GM10266 (cell line): ENCODE data around the gene NCLN.
"Not testable (repeated sequence)": the region's sequence is repeated elsewhere in the genome, so short reads cannot be mapped to it uniquely, and the experiment has no call there.

Source experiments
- DNase-seq: peaks from one replicate; pipeline ENCODE4 v3.0.0; 2012; ENCODE audit errors: extremely low spot score
- TF ChIP-seq, protein P1 (sequence below): IDR thresholded peaks from 2 replicates; pipeline ENCODE4 v1.5.1; 2012; ENCODE audit warnings: mild to moderate bottlenecking, low read depth; ENCODE audit not compliant: control insufficient read depth, insufficient read depth; ENCODE audit errors: missing control alignments

The NCLN gene

DNA sequence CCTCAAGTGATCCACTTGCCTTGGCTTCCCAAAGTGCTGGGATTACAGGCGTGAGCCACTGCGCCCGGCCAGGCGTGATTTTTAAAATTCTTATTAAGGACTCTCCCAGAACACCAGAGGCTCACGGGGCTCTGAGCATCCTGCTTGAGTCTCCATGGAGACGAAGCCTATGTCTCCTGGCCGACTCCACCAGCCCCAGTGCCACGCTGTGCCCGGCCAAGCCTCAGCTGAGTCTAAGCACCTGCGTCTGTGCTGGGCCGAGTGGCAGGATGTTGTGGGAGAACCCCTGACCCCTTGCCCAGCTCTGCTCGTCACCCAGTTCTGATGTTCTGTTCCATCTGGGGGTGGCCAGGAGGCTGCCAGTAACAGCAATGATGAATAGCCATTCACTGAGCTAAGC lies 34.8 kb downstream of the NCLN start:
- DNase-seq: no peak
- TF ChIP-seq, protein P1, sequence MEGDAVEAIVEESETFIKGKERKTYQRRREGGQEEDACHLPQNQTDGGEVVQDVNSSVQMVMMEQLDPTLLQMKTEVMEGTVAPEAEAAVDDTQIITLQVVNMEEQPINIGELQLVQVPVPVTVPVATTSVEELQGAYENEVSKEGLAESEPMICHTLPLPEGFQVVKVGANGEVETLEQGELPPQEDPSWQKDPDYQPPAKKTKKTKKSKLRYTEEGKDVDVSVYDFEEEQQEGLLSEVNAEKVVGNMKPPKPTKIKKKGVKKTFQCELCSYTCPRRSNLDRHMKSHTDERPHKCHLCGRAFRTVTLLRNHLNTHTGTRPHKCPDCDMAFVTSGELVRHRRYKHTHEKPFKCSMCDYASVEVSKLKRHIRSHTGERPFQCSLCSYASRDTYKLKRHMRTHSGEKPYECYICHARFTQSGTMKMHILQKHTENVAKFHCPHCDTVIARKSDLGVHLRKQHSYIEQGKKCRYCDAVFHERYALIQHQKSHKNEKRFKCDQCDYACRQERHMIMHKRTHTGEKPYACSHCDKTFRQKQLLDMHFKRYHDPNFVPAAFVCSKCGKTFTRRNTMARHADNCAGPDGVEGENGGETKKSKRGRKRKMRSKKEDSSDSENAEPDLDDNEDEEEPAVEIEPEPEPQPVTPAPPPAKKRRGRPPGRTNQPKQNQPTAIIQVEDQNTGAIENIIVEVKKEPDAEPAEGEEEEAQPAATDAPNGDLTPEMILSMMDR: no peak

DNA sequence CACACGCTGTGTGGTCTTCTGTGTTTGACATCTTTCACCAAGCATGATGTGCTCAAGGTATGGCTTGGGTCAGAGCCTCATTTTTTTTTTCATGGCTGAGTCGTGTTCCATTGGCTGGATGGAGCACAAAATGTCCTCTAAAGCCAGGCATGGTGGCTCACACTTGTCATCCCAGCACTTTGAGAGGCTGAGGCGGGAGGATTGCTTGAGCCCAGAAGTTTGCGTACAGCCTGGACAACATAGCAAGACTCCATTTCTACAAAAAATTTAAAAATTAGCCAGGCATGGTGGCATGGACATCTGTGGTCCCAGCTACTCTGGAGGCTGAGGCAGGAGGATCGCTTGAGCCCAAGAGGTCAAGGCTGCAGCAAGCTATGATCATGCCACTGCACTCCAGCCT lies 35.8 kb downstream of the NCLN start:
- not testable (repeated sequence) for DNase-seq

DNA sequence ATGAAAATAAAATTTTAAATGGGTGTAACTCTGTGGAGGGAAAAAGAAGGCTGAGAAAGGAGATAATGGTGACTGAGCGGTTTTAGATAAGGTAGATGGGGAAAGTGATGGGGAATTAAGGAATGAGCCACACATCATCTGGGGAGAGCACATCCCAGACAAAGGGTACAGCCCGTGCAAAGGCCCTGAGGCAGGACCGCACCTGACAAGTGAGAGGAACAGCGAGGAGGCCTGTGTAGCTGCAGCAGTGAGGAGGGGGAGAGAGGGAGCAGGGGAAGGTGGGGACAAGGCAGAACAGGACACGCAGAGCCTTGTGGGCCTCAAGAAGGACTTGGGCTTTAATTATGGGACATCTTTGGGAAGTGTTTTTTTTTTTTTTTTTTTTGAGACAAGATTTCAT lies 37.0 kb downstream of the NCLN start:
- TF ChIP-seq, protein P1: no peak
- no peak for DNase-seq

DNA sequence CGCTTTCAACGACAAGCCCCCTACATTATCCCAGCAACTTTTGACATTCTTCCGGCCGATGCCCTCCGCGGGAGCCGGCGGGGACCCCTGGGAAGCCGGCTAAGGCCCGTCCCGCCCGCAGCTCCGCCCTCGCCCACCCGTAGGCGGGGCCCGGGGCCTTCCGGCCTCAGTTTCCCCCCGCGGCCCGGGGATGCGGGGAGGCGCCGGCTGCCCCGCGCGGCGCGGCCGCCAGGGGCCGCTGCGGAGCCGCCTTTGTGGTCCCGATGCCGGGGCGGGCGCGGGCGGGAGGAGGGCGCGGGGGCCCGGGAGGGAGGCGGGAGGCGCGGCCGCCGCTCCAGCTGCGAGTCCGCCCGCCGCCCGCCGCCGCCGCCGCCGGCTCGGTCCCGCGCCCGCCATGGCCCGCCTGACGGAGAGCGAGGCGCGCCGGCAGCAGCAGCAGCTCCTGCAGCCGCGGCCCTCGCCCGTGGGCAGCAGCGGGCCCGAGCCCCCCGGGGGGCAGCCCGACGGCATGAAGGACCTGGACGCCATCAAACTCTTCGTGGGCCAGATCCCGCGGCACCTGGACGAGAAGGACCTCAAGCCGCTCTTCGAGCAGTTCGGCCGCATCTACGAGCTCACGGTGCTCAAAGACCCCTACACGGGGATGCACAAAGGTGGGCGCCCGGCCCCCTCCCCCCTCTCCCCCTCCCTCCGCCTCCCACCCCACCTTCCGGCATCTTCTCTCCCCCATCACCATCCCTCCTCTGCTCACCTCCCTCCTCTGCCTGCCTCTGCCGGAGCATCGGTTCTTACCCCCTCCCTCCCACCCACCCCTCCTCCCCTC lies 38.8 kb downstream of the NCLN start, which contains the start of gene CELF5:
Gene CELF5 (plus strand): TSS at position 316 of the 823 bp plus-strand sequence. CDS start 79 bp downstream, at position 395.
- TF ChIP-seq, protein P1: peak; percentile 78
- peak; percentile 92 for DNase-seq

DNA sequence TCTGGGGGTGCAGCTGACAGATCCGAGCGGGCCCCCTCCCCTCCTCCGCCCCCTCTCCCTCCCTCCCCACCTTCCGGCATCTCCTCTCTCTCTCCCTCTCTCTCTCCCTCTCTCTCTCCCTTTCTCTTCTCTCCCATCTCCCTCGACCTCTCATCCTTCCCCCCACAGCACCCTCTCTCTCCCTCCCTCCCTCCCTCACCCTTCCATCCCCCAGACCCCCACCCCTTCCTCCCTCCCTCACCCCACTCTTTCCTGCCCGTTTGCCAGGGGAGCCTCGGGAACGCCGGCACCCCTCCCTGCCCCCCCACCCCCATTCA lies 39.4 kb downstream of the NCLN start:
- TF ChIP-seq, protein P1: no peak
- DNase-seq: peak; percentile 24

DNA sequence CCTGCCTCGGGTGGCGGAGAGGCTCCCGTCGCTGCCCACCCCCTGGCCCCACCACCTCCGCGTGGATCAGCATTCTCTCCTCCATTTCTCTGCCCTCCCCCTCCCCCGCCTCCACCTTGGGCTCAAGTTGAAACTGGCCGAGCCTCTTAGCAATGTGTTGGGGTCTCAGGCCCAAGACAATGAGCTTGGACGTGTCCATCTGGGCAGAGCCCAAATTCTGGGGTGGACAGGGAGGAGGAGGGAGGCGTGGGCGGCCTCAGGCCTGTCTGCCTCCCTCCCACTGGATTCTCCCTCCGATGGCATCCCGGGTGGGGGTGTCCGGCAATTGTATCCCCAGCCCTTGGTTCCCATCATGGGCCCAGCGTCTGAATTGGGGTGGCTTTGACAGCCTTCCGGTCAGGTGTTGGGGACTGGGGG lies 40.0 kb downstream of the NCLN start:
- TF ChIP-seq, protein P1: no peak
- peak; percentile 30 for DNase-seq

DNA sequence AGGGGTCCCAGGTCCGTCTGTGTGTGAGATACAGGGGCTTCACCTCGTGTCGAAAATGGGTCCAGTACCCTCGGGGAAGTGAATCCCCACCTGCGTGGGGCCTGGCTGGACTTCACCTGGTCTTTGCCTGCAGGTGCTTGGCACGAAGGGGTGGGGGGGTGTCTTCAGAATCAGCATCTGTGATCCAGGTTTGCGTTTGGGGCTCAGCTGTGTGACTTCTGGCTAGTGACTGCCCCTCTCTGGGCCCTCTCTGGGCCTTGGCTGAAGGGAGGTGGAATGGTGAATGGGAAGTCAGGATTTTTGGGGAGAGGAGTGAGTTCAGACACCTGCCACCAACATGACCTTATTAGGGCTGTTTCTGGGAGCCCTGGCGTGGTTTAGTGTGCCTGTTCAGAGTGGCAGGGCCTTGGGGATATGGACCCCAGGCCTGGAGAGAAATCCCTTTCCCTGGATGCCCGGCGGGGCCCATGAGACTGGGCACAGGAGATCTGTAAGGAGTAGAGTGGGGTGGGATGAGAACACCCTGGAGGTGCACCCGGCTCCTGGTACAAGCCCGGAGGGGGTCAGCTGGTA lies 41.4 kb downstream of the NCLN start:
- TF ChIP-seq, protein P1: no peak

More for the DNA sequence above, 41.4 kb downstream of the NCLN start:
- peak; percentile 43 for DNase-seq
